Measurements from ENCODE around the gene AQP6. TPM values are rescaled to one million over a fixed set of nuclear protein-coding genes. Genes with fewer than 3 reads are reported as not detected.
A peak's percentile ranks its signal among the peaks of the same experiment; 100 is the strongest.

Gene AQP6
- total RNA-seq, 6 experiments from 2014 or later = 0.31 to 0.34 TPM; not detected in 4

DNA sequence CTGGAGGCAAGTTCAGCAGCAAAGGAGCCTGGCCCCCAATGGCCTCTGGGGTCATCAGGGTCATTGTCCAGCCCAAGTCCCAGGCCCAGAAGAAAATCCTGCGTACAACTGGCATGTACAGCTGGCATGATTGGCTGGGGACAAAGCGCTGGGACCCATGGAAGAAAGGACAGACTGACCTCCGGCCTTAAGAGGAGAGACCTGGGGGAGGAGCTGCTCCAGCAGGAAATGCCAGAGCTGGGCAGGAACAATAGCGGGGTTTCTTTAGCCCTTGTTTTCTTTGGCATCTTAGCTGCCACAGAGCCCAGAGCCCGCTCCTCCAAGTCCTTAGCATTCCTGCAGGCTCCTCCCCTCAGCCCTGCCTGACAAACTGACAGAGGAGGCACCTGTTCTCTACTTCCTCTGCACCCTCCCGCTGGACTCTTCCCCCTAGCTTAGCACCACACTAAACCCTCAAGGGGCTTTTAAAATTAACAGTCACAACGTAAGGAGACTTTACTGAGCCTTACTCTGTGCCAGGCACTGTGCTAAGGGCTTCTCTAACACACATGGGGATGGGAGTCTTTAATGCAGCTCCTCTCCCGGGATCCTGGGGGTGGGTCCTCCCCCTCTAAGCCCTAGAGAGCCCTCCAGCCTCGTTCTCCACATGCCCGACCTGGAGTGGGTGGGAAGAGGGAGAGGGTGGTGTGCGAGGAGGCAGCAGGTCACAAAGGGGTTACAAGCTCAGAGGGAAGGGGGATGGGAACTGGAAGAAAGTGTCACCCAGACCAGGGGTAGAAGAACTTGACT is 12.9 kb upstream of the AQP6 start:
- peaks cover 0 to 17% (median 3%) of the 10 kb centered on the region in 4 donors for H3K4me1 ChIP-seq
- peaks cover 0 to 9% of the 10 kb centered on the region in 2 donors for H3K27me3 ChIP-seq
- no peak for ATAC-seq
- intact Hi-C loops (cut with DNase I) = no loop called here
- H3K4me3 ChIP-seq = no peak overlapping the region
- DNase-seq = peak in 1 of 3 donors; percentile 28
- WGBS (ENCODE audit: insufficient coverage, low coverage, low lambda C conversion rate, missing lambda C conversion rate) = 36% methylated on average over 7 of the region's 11 CpGs
- no peaks in the 10 kb centered on the region for H3K9me3 ChIP-seq
- TF ChIP-seq, protein P1, sequence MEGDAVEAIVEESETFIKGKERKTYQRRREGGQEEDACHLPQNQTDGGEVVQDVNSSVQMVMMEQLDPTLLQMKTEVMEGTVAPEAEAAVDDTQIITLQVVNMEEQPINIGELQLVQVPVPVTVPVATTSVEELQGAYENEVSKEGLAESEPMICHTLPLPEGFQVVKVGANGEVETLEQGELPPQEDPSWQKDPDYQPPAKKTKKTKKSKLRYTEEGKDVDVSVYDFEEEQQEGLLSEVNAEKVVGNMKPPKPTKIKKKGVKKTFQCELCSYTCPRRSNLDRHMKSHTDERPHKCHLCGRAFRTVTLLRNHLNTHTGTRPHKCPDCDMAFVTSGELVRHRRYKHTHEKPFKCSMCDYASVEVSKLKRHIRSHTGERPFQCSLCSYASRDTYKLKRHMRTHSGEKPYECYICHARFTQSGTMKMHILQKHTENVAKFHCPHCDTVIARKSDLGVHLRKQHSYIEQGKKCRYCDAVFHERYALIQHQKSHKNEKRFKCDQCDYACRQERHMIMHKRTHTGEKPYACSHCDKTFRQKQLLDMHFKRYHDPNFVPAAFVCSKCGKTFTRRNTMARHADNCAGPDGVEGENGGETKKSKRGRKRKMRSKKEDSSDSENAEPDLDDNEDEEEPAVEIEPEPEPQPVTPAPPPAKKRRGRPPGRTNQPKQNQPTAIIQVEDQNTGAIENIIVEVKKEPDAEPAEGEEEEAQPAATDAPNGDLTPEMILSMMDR (IDR thresholded peaks at IDR 0.05) = no peak
- no peak for TF ChIP-seq POLR2A (IDR thresholded peaks at IDR 0.05)
- no peak overlapping the region for H3K27ac ChIP-seq
- H3K36me3 ChIP-seq = no peaks in the 10 kb centered on the region

DNA sequence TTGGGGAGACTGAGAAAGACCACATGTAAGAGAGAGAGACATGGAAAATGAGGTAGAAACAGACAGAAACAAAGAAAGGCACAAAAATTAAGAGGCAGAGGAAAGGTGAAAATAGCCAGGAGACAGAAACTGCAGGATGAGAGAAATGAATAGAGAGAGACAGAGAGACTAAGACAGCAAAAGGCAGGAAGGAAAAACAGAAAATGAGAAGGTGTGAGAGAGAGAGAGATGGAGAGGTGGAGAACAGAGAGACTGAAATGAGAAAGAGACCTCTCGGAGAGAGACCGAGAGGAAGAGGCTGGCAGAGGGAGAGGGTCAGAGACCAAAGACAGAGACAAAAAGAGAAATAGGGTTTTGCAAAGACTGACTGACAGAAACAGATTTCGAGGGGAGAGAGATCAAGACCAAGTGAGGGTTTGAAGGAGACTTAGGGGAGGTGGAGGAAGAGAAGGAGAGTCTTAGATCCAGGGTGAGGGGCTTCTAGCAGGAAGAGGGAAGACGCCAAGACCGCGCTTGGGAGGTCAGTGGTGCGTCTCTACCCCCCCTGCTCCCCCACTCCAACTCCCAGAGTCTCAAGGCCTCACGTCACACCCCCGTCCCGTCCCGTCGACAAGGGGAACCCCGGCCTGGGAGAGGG is 12.2 kb upstream of the AQP6 start:
- ATAC-seq (no peak), DNase-seq (no peak)
- Histone ChIP-seq H3K27me3 (peaks cover 0 to 9% of the 10 kb centered on the region in 2 donors), H3K4me3 (no peak overlapping the region), H3K4me1 (peaks cover 0 to 17% (median 3%) of the 10 kb centered on the region in 4 donors), H3K27ac (no peak overlapping the region), H3K9me3 (no peaks in the 10 kb centered on the region), H3K36me3 (no peaks in the 10 kb centered on the region)
- TF ChIP-seq POLR2A (IDR thresholded peaks at IDR 0.05) = no peak
- TF ChIP-seq, protein P1 (IDR thresholded peaks at IDR 0.05) = no peak
- intact Hi-C loops (cut with DNase I) = no loop called here
- 54% methylated on average over 6 of the region's 13 CpGs for WGBS (ENCODE audit: insufficient coverage, low coverage, low lambda C conversion rate, missing lambda C conversion rate)

DNA sequence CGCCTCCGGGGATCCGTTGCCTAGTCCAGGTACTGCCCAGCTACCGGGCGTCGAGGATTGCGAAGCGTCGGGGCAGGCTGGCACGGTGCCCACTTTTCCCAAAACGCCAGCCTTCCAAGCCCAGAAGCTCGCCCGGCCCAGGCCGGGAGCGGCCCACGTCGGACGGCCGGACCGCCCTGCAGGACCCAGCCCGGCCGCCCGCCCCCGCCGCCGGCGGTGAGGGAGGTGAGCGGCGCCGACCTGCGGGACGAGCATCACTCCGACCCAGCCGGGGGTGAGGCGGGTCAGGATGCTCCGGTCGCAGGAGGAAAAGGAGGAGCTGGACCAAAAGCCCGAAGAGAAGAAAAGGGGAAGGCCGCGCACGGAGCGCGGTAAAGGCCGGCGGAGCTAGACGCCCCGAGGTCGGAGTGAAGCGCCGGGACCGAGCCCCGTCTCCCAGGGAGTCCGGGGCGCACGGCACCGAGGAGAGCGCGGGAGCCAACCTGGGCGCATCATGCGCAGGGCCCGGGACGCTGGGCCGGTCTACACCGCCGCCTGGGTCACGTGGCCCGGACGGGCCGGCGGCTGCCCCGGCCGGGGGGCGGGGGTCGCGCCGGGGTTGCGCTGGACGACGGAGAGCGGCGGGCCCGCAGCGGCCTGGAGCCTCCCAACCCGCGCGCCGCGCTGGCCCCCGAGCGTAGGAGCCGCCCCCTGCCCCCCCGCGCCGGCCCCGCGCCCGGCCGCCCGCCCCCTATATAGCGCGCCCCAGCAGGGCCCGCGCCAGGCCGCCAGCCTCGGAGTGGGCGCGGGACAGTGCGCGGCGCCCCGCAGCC is 11.4 kb upstream of the AQP6 start, which contains the start of gene AQP5:
TSS of gene AQP5 (plus strand) at position 762 of the 812 bp plus-strand sequence. CDS start 146 bp downstream, outside the sequence.
- no peaks in the 10 kb centered on the region for H3K9me3 ChIP-seq
- H3K27ac ChIP-seq = no peak within 1 kb of the TSS
- H3K36me3 ChIP-seq = no peaks in the 10 kb centered on the region
- TF ChIP-seq, protein P1 (IDR thresholded peaks at IDR 0.05) = no peak
- TF ChIP-seq POLR2A (IDR thresholded peaks at IDR 0.05) = no peak
- 0% methylated on average over 3 of the region's 111 CpGs for WGBS (ENCODE audit: insufficient coverage, low coverage, low lambda C conversion rate, missing lambda C conversion rate)
- DNase-seq (no peak), ATAC-seq (no peak)
- peaks cover 0 to 17% (median 3%) of the 10 kb centered on the region in 4 donors for H3K4me1 ChIP-seq
- no peak within 1 kb of the TSS for H3K4me3 ChIP-seq
- intact Hi-C loops (cut with DNase I) = no loop called here
- peaks cover 0 to 9% of the 10 kb centered on the region in 2 donors for H3K27me3 ChIP-seq

DNA sequence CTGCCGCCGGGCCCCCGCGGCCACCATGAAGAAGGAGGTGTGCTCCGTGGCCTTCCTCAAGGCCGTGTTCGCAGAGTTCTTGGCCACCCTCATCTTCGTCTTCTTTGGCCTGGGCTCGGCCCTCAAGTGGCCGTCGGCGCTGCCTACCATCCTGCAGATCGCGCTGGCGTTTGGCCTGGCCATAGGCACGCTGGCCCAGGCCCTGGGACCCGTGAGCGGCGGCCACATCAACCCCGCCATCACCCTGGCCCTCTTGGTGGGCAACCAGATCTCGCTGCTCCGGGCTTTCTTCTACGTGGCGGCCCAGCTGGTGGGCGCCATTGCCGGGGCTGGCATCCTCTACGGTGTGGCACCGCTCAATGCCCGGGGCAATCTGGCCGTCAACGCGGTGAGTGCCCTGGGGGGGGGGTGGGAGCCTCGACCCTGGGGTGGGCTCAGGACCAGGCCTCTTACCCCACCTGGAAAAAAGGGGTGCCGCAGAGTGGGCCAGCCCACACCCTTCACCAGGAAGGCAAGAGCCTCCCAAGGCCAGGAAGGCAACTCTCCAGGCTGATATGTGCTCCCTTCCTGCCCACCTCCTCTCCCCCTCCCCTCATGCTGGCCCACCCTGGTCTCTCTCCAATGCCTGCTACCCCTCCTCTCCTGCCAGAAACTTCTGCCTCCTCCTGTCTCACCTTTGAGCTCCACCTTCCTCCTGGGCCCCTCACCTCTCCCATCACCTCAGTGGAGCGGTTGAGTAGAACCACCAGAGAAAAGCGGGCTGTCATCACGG is 10.6 kb upstream of the AQP6 start:
- WGBS (ENCODE audit: insufficient coverage, low coverage, low lambda C conversion rate, missing lambda C conversion rate) = 78% methylated on average over 3 of the region's 37 CpGs
- peaks cover 0 to 18% (median 3%) of the 10 kb centered on the region in 4 donors for H3K4me1 ChIP-seq
- H3K9me3 ChIP-seq = no peaks in the 10 kb centered on the region
- peak in 1 of 3 donors; percentile 35 for DNase-seq
- intact Hi-C loops (cut with DNase I) = no loop called here
- no peaks in the 10 kb centered on the region for H3K36me3 ChIP-seq
- H3K27ac ChIP-seq = no peak overlapping the region
- H3K27me3 ChIP-seq = peaks cover 0 to 9% of the 10 kb centered on the region in 2 donors
- TF ChIP-seq, protein P1 (IDR thresholded peaks at IDR 0.05) = no peak
- no peak for TF ChIP-seq POLR2A (IDR thresholded peaks at IDR 0.05)
- H3K4me3 ChIP-seq = no peak overlapping the region
- ATAC-seq = no peak

Measured in right lobe of liver (tissue), 6 donors.